ENCODE data around the gene CTBP2. TPM values are rescaled to one million over a fixed set of nuclear protein-coding genes. Genes with fewer than 3 reads are reported as not detected.
A peak's percentile ranks its signal among the peaks of the same experiment; 100 is the strongest.

CTBP2 gene
- total and polyA plus RNA-seq, 8 donors = 71.2 to 90.0 (median 84.1) TPM

GRCh38 chr10:125009661-125010161 is 150.7 kb downstream of the CTBP2 start:
- intact Hi-C loops (cut with DNase I) = no loop called here
- H3K27ac ChIP-seq = no peak overlapping the region

GRCh38 chr10:125008689-125009638 is 151.4 kb downstream of the CTBP2 start:
- no peaks in the 10 kb centered on the region for H3K27me3 ChIP-seq
- H3K9me3 ChIP-seq = no peaks in the 10 kb centered on the region
- TF ChIP-seq, protein P1, sequence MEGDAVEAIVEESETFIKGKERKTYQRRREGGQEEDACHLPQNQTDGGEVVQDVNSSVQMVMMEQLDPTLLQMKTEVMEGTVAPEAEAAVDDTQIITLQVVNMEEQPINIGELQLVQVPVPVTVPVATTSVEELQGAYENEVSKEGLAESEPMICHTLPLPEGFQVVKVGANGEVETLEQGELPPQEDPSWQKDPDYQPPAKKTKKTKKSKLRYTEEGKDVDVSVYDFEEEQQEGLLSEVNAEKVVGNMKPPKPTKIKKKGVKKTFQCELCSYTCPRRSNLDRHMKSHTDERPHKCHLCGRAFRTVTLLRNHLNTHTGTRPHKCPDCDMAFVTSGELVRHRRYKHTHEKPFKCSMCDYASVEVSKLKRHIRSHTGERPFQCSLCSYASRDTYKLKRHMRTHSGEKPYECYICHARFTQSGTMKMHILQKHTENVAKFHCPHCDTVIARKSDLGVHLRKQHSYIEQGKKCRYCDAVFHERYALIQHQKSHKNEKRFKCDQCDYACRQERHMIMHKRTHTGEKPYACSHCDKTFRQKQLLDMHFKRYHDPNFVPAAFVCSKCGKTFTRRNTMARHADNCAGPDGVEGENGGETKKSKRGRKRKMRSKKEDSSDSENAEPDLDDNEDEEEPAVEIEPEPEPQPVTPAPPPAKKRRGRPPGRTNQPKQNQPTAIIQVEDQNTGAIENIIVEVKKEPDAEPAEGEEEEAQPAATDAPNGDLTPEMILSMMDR (IDR thresholded peaks at IDR 0.05) = no peak
- peak in 2 of 4 donors; percentile 23 to 51 for DNase-seq
- no peak overlapping the region for H3K27ac ChIP-seq
- no peak for ATAC-seq
- no peak overlapping the region for H3K4me3 ChIP-seq
- H3K36me3 ChIP-seq = peaks cover 0 to 46% of the 10 kb centered on the region in 2 donors
- intact Hi-C loops (cut with DNase I) = no loop called here
- H3K4me1 ChIP-seq = peaks cover 0 to 5% of the 10 kb centered on the region in 2 donors

More at GRCh38 chr10:125009661-125010161, 150.7 kb downstream of the CTBP2 start:
- ATAC-seq (no peak), DNase-seq (peak in 2 of 4 donors; percentile 24 to 36)
- H3K27me3 ChIP-seq = no peaks in the 10 kb centered on the region
- no peaks in the 10 kb centered on the region for H3K9me3 ChIP-seq
- no peak overlapping the region for H3K4me3 ChIP-seq
- H3K4me1 ChIP-seq = peaks cover 1 to 12% of the 10 kb centered on the region in 2 donors
- TF ChIP-seq, protein P1 (IDR thresholded peaks at IDR 0.05) = no peak
- peaks cover 0 to 40% of the 10 kb centered on the region in 2 donors for H3K36me3 ChIP-seq

- H3K27me3 ChIP-seq = no peaks in the 10 kb centered on the region
- no peak overlapping the region for H3K27ac ChIP-seq
- H3K4me1 ChIP-seq = peaks cover 0 to 4% of the 10 kb centered on the region in 2 donors
- H3K9me3 ChIP-seq = no peaks in the 10 kb centered on the region
- peaks cover 0 to 52% of the 10 kb centered on the region in 2 donors for H3K36me3 ChIP-seq
- no peak overlapping the region for H3K4me3 ChIP-seq
- DNase-seq = peak in 1 of 4 donors; percentile 18
- intact Hi-C loops (cut with DNase I) = no loop called here
- TF ChIP-seq, protein P1 (IDR thresholded peaks at IDR 0.05) = no peak
- no peak for ATAC-seq
Observed at GRCh38 chr10:125007436-125007835, 152.9 kb downstream of the CTBP2 start.

DNA sequence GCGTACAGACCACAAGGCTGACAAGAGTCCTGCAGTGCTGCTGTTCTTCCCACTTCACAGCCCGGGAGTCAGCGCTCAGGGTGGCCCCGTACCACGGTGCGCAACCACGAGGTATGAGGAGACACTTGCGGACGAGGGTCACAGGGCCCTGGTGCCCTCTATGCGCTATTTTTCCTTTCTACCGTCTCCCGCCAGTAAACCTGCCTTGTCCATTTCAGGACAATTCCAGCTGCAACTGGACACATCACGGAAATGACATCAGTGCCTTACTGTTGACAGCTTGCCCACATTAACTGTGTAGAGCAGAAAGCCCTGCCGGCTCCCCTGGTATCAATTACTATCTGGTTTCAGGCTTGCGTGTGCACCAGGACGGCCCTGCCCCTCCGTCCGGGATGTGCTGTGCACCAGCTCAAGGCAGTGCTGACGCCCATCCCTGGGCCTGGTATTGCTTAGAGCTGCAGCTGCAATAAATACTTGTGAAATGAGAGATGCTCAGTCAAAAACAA is 153.4 kb downstream of the CTBP2 start:
- H3K4me1 ChIP-seq = peaks cover 0 to 4% of the 10 kb centered on the region in 2 donors
- no peak overlapping the region for H3K27ac ChIP-seq
- DNase-seq = peak in 2 of 4 donors; percentile 29 to 63
- H3K9me3 ChIP-seq = no peaks in the 10 kb centered on the region
- H3K27me3 ChIP-seq = no peaks in the 10 kb centered on the region
- H3K36me3 ChIP-seq = peaks cover 0 to 52% of the 10 kb centered on the region in 2 donors
- intact Hi-C loops (cut with DNase I) = no loop called here
- H3K4me3 ChIP-seq = no peak overlapping the region
- TF ChIP-seq, protein P1 (IDR thresholded peaks at IDR 0.05) = no peak
- ATAC-seq = no peak

- Histone ChIP-seq H3K9me3 (no peaks in the 10 kb centered on the region), H3K4me3 (no peak overlapping the region), H3K36me3 (peaks cover 0 to 56% of the 10 kb centered on the region in 2 donors), H3K4me1 (peaks cover 7 to 11% of the 10 kb centered on the region in 2 donors), H3K27ac (no peak overlapping the region), H3K27me3 (no peaks in the 10 kb centered on the region)
- DNase-seq (no peak), ATAC-seq (no peak)
- TF ChIP-seq, protein P1 (IDR thresholded peaks at IDR 0.05) = no peak
- intact Hi-C loops (cut with DNase I) = no loop called here
Observed at GRCh38 chr10:125006188-125006680, 154.1 kb downstream of the CTBP2 start.

All from left lung (tissue), 10 donors.